DMS53 (cell line): ENCODE measurements around the gene TNRC6C.
A peak's percentile ranks its signal among the peaks of the same experiment; 100 is the strongest.

Experiments used
- DNase-seq: peaks from one replicate; lab custom pipeline; 2025; lab: John Stamatoyannopoulos, UW

Gene TNRC6C

GRCh38 chr17:78013683-78014467 is 55.4 kb downstream of the TNRC6C start:
- DNase-seq = peak; percentile 73

GRCh38 chr17:78014646-78015045 is 56.1 kb downstream of the TNRC6C start:
- DNase-seq = no peak

GRCh38 chr17:78016852-78017251 is 58.3 kb downstream of the TNRC6C start:
- DNase-seq = no peak

GRCh38 chr17:78019367-78019975 is 61.0 kb downstream of the TNRC6C start:
- peak; percentile 56 for DNase-seq

- no peak for DNase-seq
Measured at GRCh38 chr17:78019976-78020716, 61.6 kb downstream of the TNRC6C start.

GRCh38 chr17:78020717-78021108 is 62.2 kb downstream of the TNRC6C start:
- DNase-seq = no peak

- no peak for DNase-seq
Measured at GRCh38 chr17:78022425-78022824, 63.9 kb downstream of the TNRC6C start.

GRCh38 chr17:78023042-78023441 is 64.5 kb downstream of the TNRC6C start:
- no peak for DNase-seq

- DNase-seq = no peak
Measured at GRCh38 chr17:78026381-78026780, 67.9 kb downstream of the TNRC6C start.

- DNase-seq = no peak
Measured at GRCh38 chr17:78027121-78027520, 68.6 kb downstream of the TNRC6C start.

- no peak for DNase-seq
Measured at GRCh38 chr17:78029697-78030096, 71.2 kb downstream of the TNRC6C start.

- no peak for DNase-seq
Measured at GRCh38 chr17:78031435-78031834, 72.9 kb downstream of the TNRC6C start.

- DNase-seq = no peak
Measured at GRCh38 chr17:78032166-78032565, 73.7 kb downstream of the TNRC6C start.

GRCh38 chr17:78034429-78035091 is 76.1 kb downstream of the TNRC6C start:
- DNase-seq = no peak

- no peak for DNase-seq
Measured at GRCh38 chr17:78037280-78037679, 78.8 kb downstream of the TNRC6C start.

GRCh38 chr17:78038748-78039288 is 80.3 kb downstream of the TNRC6C start:
- DNase-seq = no peak

GRCh38 chr17:78039581-78039980 is 81.1 kb downstream of the TNRC6C start:
- DNase-seq = no peak

GRCh38 chr17:78040440-78041385 is 82.2 kb downstream of the TNRC6C start:
- peak; percentile 69 for DNase-seq

- no peak for DNase-seq
Measured at GRCh38 chr17:78041386-78042179, 83.1 kb downstream of the TNRC6C start.

- no peak for DNase-seq
Measured at GRCh38 chr17:78042542-78042941, 84.0 kb downstream of the TNRC6C start.
